Measurements from ENCODE around the gene KITLG. TPM values are rescaled to one million over a fixed set of nuclear protein-coding genes. Genes with fewer than 3 reads are reported as not detected.

The KITLG gene
- total and polyA plus RNA-seq, 2 of the 8 experiments (the other 6 are each of a cell fraction or from before 2014, with no cell fraction given): 1.3 to 7.8 TPM

DNA sequence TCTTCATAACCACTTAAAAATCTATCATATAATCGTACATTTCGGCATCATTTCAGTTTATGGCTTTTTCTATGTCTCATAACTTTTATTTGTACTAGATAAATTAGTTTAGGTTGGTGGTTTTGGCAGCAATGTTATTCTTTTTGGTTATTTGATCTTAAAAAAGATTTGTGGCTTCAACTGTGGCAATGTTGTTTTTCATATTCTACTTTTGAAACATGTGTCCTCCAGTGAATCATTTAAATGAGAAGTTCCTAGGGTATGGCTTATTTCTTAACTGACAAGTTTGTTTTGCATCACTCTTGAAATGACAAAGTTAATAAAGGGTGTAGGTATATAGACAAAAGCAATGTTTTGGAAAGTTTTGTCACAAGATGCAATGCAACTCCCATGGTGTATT, 11.1 kb upstream of the KITLG start:
- no peak overlapping the region for H2BK120ac ChIP-seq (replicated peaks; ENCODE audit: low read depth, low read length)
- H2BK5ac ChIP-seq (ENCODE audit: low read depth, low read length): no peak overlapping the region
- no peak overlapping the region for H3K23ac ChIP-seq (ENCODE audit: insufficient read length)
- H4K20me1 ChIP-seq (replicated peaks in 1 of 2; ENCODE audit: control insufficient read depth in 1 of 2, insufficient read depth in 2 of 2, low read length in 2 of 2): no peaks in the 10 kb centered on the region
- ChIA-PET POLR2A (ENCODE audit: partially characterized antibody) (no interaction called here), CTCF (ENCODE audit: partially characterized antibody) (no interaction called here)
- DNase-seq (ENCODE audit: low read depth in 1 of 2, low spot score in 2 of 2) (no peak), FAIRE-seq (no peak)
- no peak overlapping the region for H2BK15ac ChIP-seq (ENCODE audit: low read length)
- no peak overlapping the region for H3K27ac ChIP-seq (ENCODE audit: low read depth, low read length)
- no peak overlapping the region for H3K9ac ChIP-seq (replicated peaks in 1 of 4; ENCODE audit: extremely low read depth in 1 of 4, low read depth in 3 of 4, low read length in 3 of 4)
- H3K79me1 ChIP-seq (ENCODE audit: low read depth, low read length): no peaks in the 10 kb centered on the region
- peaks cover 12 to 13% of the 10 kb centered on the region in 2 experiments for H3K9me3 ChIP-seq (ENCODE audit: insufficient read depth in 2 of 2, low read depth in 1 of 2, low read length in 1 of 2)
- H3K4me2 ChIP-seq (ENCODE audit: insufficient read depth in 1 of 2, low read depth in 2 of 2, low read length in 2 of 2): no peak overlapping the region
- TF ChIP-seq TAF1 (IDR thresholded peaks at IDR 0.05; ENCODE audit: low read depth, low read length): no peak
- TF ChIP-seq BACH1 (IDR thresholded peaks at IDR 0.05; ENCODE audit: low read length): no peak
- no peaks in the 10 kb centered on the region for H3K27me3 ChIP-seq (replicated peaks in 1 of 4; ENCODE audit: control insufficient read depth in 3 of 4, extremely low read depth in 1 of 4, insufficient read depth in 3 of 4, low read length in 3 of 4)
- no peak overlapping the region for H3K4me3 ChIP-seq (ENCODE audit: extremely low read depth in 1 of 4, insufficient read depth in 2 of 4, low read depth in 3 of 4, low read length in 4 of 4)
- no peaks in the 10 kb centered on the region for H3K23me2 ChIP-seq (ENCODE audit: low read depth, low read length)
- H2AK5ac ChIP-seq (ENCODE audit: low read depth, low read length): no peak overlapping the region
- no peak overlapping the region for H2BK12ac ChIP-seq (ENCODE audit: low read depth, low read length)
- no peak overlapping the region for H3K14ac ChIP-seq (ENCODE audit: insufficient read length)
- H4K5ac ChIP-seq (ENCODE audit: insufficient read length, low read depth, low read length): no peak overlapping the region
- H2BK20ac ChIP-seq (ENCODE audit: low read length): no peak overlapping the region
- no peak overlapping the region for H3K18ac ChIP-seq (ENCODE audit: extremely low read depth, low read length)
- no peaks in the 10 kb centered on the region for H3K79me2 ChIP-seq (ENCODE audit: control insufficient read depth in 1 of 2, insufficient read depth in 2 of 2, low read length in 2 of 2)
- H2AFZ ChIP-seq (ENCODE audit: low read length): no peak overlapping the region
- no peak overlapping the region for H4K8ac ChIP-seq (ENCODE audit: extremely low read depth, insufficient read depth, low read length)
- H3K4me1 ChIP-seq (replicated peaks in 1 of 4; ENCODE audit: control insufficient read depth in 3 of 4, insufficient read depth in 4 of 4, low read length in 3 of 4): no peaks in the 10 kb centered on the region
- no peak overlapping the region for H3K56ac ChIP-seq (replicated peaks; ENCODE audit: insufficient read length, low read depth, low read length)
- no peaks in the 10 kb centered on the region for H3K36me3 ChIP-seq (ENCODE audit: control insufficient read depth in 2 of 4, insufficient read depth in 4 of 4, low read length in 3 of 4)
- no peak overlapping the region for H3K4ac ChIP-seq (replicated peaks; ENCODE audit: insufficient read length, low read depth, low read length)
- no peak overlapping the region for H4K91ac ChIP-seq (replicated peaks; ENCODE audit: insufficient read length, low read length)
- 80 to 100% methylated on average over 2 of the region's 2 CpGs for WGBS, 2 experiments (ENCODE audit: extremely low coverage in 1 of 2, insufficient coverage in 1 of 2, insufficient read length in 1 of 2, insufficient replicate concordance in 2 of 2, low coverage in 1 of 2, low lambda C conversion rate in 2 of 2, missing lambda C conversion rate in 1 of 2)
